OCI-M2 (cell line): ENCODE measurements around the gene EMC8.

ENCODE experiments used
- DNase-seq: peaks from one replicate; lab custom pipeline; 2025; ENCODE audit not compliant: unreplicated experiment; lab: John Stamatoyannopoulos, UW

EMC8 gene

DNA sequence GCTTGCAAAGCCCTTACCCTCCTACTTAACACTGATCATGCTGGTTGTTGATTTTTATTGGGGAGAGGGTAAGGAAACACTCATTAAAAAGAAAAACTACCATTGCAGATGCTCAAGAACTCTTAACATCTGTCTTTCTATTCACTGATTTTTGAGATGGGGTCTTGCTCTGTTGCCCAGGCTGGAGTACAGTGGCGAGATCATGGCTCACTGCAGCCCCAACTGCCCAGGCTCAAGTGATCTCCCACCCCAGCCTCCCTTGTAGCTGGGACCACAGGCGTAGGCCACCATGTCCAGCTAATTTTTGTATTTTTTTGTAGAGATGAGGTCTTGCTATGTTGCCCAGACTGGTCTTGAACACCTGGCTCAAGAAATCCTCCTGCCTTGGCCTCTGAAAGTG, 14.5 kb downstream of the EMC8 start:
- no peak for DNase-seq

DNA sequence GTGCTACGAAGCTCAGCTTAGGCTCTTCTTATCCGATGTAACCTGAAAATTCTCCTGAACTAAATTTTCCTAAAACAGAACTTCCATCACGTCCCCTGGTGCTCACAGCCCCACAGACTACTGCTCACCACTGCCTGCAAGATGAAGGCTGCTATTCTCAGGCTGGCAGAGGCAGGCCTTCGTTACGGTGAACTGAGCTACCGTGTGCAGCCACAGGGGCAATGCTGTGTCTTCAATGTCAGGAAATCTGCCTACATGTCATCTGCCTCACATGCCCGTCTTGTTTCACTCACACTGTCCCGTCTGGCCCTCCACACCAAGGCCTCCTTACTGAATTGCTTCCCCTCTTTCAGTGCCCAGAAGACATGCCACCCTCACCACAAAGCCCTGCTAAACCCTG, 15.9 kb downstream of the EMC8 start:
- no peak for DNase-seq

GRCh38 chr16:85782451-85782850, 16.9 kb downstream of the EMC8 start:
- DNase-seq, result no peak

DNA sequence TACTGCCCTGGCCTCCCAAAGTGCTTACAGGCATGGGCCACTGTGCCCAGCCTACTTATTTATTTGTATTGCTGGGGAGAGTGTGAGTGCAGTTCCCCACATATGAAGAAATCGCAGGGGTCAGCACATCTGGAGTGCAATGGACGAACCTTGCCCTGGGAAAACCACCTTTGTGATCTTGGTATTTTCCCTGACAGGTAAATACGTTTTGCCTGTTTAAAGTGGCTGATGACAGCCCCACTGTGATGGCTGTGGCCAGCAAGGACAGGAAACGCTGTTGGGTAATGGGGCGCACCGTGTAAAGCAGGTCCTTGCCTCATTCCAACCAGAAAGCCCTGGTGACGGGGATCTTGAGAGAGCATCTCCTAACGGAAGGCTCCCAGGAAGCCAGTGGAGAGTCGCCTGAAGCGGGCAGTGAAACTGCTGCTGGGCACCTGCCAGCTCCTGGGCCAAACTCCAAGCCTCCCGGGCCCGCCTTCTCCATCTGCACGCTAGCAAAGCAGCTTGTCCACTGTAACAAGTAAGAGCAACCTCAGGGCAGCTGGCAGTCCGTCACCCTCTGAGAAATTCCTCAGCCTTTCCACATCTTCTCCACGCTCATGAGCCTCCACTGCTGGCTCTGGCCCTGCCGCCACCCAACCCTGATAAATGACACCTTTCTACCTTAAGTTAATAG, 17.5 kb downstream of the EMC8 start:
- no peak for DNase-seq

- DNase-seq, result no peak
Observed at GRCh38 chr16:85781156-85781555, 18.2 kb downstream of the EMC8 start.

GRCh38 chr16:85780281-85780680, 19.1 kb downstream of the EMC8 start:
- DNase-seq, result no peak

DNA sequence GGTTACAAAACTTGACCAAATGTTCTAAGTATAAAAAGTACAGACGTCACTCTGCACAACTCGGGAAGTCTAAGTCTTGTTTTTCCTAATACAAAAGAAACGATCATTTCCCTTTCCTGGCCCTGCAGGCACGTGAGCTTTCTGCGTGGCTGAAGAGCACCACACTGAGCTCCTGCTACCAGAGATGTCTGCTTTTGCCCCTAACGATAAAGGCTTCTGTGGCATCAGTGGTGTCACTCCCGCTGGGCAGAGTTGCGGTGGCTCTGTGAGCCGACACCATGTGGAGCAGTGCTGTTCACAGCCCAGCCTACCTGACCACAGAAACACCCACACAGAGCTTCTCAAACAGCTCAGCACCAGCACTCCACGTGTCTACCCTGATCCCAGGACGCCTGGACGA, 20.5 kb downstream of the EMC8 start:
- DNase-seq, result no peak

DNA sequence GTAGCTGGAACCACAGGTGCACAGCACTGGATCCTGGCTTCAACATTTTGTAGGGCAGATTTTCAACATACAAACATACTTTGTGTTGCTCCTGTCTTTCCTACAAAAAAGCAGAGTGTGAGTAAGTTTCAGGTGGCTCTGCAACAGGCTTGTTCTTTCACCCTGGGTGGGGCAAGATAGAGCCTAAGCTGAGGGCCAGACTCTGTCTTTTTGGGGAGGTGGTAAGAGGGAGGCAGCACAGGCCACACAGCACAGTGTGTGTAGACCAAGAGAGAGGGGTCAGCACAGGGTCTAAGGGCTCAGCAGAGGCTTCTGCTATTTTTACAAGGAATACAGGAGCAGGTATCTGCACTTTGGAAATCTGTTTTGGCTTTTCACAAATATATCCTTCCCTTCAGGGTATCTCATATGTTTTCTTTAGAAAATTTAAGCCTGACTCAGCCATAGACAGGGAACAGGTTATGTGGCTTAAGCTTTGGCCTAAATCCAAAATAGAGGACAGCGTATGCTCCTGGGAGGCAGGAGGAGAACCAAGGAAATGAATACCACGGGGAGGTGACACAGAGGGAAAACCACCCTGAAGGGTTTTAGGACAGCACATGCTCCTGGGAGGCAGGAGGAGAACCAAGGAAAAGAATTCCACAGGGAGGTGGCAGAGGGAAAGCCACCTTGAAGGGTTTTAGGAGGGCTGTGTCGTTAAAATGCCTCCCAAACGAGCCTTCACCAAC, 21.6 kb downstream of the EMC8 start:
- no peak for DNase-seq

DNA sequence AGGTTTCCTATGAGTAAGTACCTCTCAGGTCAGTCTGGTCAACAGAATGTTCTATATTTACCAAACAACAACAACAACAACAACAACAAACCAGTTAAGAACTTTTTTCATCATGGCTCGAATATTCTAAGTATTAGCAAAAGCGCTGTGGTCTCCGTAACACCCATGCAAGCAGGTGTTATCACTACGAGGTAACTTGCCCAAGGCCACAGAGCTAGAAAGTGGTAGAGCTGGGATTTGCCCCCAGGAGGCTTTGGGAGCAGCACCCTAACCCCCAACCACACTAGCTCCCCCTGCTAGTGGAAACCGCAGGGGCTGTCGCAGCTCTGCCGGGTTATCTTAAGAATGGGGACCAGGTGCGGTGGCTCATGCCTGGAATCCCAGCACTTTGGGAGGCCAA, 24.5 kb downstream of the EMC8 start:
- no peak for DNase-seq

DNA sequence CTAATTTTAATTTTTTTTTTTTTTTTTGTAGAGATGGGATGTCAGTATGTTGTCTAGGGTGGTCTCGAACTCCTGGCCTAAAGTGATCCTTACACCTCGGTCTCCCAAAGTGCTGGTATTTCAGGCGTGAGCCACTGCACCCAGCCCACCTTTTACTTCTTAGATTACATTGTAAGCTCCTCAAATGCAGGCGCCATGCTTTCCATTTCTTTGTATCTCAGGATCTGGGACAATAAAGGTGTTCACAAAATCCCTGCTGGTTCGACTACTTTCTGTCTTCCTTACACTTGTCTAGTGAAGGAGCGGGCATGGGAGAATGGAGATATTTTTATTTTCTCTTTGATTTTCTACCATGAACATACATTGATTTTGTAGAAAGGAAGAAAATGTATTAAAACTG, 25.2 kb downstream of the EMC8 start:
- DNase-seq, result no peak

- DNase-seq, result no peak
Observed at GRCh38 chr16:85773044-85773443, 26.3 kb downstream of the EMC8 start.

DNA sequence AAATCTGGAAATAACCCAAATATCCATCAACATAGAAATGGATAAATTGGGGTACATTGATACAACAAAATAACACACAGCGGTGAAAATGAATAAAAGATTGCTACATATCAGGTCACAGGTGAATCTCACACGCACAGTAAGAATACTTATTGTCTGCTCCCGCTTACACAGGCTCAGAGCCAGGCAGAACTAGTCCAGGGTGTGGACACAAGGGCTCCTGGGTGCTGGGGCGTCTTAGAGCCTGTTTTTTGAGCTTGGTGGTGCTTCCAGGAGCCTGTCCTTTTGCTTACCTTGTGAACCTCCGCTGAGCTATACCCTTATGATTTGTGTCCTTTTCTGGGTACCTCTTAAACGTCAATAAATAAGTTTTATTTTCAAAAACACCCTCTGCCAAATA, 28.6 kb downstream of the EMC8 start:
- DNase-seq, result no peak

GRCh38 chr16:85768199-85768598, 31.1 kb downstream of the EMC8 start:
- DNase-seq, result no peak

GRCh38 chr16:85767531-85767930, 31.8 kb downstream of the EMC8 start:
- DNase-seq, result no peak

DNA sequence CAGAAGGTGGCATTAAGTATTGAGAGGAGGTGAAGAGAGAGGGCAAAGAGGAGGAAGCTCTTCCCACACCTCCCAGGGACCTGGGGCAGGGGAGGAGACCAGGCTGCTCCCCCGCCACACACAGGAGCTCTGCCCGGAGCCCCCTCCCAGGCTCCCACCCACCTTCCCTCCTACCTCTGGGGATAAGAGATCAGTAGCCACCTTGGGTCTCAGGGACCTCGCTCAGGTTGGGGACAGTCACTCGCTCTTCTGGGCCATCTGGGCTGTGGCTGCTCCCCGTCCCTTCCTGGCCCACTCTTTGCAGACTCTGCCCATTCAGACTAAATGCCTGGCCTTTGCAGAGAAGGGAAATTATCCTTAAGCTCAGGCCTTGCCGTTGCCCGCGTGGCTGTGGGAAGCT, 33.6 kb downstream of the EMC8 start:
- DNase-seq, result no peak

DNA sequence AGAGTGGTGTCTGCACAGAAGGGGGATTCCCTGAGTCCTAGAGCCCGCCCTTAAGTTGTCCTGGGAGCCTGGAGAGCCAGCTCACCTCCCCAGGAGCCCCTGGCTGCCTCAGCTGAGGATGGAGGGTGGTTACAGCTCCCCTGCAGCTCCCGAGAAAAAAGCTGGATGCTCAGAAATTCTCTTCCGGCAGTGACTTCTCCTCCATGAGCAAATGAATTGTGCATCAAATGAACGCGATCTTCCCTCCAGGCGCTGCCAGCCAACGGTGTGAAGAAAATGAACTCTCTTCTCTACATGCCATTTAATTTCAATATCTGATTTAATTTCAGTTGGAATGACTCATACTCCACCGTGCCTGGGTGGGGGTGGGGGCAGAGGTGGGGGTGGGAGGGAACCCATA, 34.1 kb downstream of the EMC8 start:
- DNase-seq, result no peak

GRCh38 chr16:85763616-85764015, 35.7 kb downstream of the EMC8 start:
- no peak for DNase-seq

GRCh38 chr16:85762970-85763369, 36.4 kb downstream of the EMC8 start:
- no peak for DNase-seq

DNA sequence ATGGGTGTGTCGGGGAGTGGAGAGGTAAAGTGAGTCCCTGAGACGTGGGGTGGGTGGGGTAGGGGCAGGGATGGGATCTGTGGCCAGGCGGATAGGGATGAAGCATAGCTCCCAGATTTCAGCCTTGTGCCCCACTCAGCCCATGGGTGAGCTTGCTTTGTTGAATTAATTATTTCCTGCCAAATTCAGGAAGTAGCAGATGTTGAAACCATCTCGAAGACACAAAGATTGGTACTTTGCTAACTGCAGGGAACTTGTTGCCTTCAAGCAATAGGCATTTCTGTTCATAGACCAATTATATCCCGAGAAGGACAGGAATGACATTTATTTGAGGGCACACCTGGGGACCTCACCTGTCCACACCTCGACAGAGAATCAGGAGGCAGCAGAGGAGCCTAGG, 37.5 kb downstream of the EMC8 start:
- DNase-seq, result no peak

DNA sequence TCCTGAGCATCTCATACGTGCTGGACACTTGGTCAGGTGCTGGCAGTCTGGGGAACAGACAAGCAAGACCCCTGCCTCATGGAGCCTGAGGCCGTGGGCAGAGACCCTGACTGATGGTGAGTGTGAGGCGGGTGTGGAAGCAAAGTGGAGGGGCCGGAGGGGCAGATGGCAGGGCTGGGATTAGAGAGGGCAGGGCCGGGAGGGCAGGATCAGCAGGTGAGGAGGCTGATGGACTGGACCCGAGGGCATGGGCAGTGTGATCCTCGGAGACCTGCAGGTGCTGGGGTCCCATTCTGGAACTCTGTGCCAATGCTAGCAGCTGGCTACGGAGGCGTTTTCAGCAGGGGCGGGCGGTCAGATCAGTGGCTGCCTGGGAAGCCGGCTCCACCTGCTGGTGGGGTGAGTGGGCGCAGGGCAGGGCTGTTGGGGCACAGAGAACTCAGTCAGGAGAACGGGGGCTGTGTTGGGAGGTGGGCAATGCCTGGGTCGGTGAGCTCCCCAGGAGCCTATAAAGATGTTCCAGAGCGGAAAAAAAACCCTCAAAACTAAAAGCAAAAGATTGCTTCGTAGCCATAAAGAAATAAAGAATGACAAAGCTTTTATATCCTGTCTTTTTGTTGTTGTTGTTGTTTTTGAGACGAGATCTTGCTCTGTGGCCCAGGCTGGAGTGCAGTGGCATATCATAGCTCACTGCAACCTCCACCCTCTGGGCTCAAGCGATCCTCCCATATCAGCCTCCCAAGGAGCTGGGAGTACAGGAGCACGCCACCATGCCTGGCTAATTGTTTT, 39.5 kb downstream of the EMC8 start:
- DNase-seq, result no peak

DNA sequence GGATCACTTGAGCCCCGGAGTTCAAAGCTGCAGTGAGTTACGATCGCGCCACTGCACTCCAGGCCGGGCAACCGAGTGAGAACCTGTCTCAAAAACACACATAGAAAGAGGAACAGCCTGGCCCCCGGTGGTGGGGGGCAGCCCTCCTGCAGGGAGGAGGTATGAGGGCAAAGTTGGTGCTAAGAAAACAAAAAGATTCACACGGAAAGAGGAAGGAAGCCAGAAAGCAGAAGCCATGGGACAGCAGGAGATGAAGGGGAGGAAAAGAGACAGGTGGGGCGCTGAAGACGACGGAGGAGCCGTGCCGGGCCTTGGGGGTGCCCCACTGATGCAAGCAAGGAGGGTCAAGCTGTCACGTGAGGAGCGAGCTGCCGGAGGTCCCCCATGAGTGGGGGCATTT, 40.2 kb downstream of the EMC8 start:
- DNase-seq, result no peak

DNA sequence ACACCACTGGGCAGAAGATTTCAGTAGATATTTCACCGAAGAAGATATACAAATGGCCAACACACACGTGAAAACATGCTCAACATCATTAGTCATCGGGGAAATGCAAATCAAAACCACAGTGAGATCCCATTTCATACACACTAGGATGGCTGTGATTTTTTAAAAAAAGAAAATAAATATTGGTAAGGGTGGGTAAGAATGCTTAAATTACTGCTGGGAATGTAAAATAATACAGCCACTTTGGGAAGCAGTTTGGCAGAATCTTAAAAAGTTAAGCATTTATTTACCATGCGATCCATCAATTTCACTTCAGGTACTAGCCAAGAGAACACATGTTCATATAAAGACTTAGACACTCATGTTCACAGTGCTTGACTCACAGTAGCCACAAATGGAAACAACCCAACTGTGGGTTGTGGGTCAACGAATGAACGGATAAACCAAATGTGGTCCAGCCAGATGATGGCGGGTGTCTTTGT, 42.0 kb downstream of the EMC8 start:
- no peak for DNase-seq
